Prostate gland (tissue), 2 donors: ENCODE data around the gene CROCC.

Experiments used
- CTCF ChIP-seq, 4 experiments: fragments of 200-600 bp in 2 of 4; fragments of 450-650 bp in 2 of 4; sonication (generic) in 2 of 4; IDR thresholded peaks; 1 replicate in 3 of 4; 2 replicates in 1 of 4; pipeline ENCODE4 v1.5.1; 2016 to 2019; ENCODE audit warnings: antibody characterized with exemption in 4 of 4, mild to moderate bottlenecking in 2 of 4, moderate library complexity in 2 of 4
- POLR2A ChIP-seq: fragments of 450-650 bp; IDR thresholded peaks from one replicate; pipeline ENCODE4 v1.6.1; 2016; ENCODE audit warnings: antibody characterized with exemption, mild to moderate bottlenecking

GRCh38 chr1:16971341-16972188 lies 49.8 kb downstream of the CROCC start:
- TF ChIP-seq CTCF (IDR thresholded peaks at IDR 0.05), result no peak
- TF ChIP-seq POLR2A, result no peak
